Right ventricle myocardium inferior (tissue), 1 donor: ENCODE data around the gene EGFLAM. TPM values are rescaled to one million over a fixed set of nuclear protein-coding genes. Genes with fewer than 3 reads are reported as not detected.
A peak's percentile ranks its signal among the peaks of the same experiment; 100 is the strongest.

Experiments used
- ATAC-seq: fragments of 200-7000 bp; cut with Tn5 transposase; one replicate; pipeline ENCODE4 v1.9.1; 2020; ENCODE audit warnings: mild to moderate bottlenecking, moderate library complexity
- DNase-seq: peaks from one replicate; pipeline ENCODE4 v3.0.0; 2021; ENCODE audit errors: missing footprints
- intact Hi-C: fragments of 100-400 bp; cut with DNase I; formaldehyde crosslinking; loops from one replicate; pipeline ENCODE4 v1.11.0; 2022
- total RNA-seq: library from RNA; stranded (reverse); fragmentation: NEBNext Ultra II Directional; extraction: Animal tissue kit (Norgen Biotek cat#: 25700); gene quantifications from one replicate; pipeline ENCODE4 v1.2.1, GENCODE V29; 2021
- donor health status: DM: no; HTN: yes; CAD: no; lungs with severe emphysema.

EGFLAM gene
- total RNA-seq, 1 donor from 2014 or later: 8.8 TPM

DNA sequence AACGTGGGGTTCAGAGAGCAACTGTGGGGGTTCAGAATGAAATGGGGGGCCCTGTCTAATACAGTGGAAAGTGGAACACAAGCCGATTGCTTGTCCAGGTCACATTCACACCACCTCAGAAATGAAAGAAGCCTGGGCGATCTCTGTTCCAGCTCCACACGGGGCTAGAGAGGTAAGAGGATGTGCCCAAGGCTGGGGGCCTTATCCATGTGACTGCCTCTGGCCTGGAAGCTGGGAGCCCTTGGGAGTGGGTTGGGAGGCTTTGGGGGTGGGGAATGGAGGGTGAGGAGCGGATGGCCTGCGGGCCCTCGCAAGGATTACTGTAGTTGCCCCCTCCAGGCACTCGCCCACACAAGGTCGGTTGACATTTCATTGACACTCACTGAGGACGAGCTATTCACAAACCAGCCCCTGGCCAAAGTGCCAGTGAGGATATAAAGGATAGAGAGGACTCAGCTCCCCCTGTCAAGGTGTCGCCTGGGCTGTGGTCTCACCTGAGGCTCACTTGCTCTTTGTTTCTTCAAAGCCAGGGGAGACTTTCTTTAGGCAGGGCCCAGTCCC lies 211.4 kb downstream of the EGFLAM start:
- no peak for DNase-seq
- ATAC-seq: no peak
- intact Hi-C loops: no loop called here

DNA sequence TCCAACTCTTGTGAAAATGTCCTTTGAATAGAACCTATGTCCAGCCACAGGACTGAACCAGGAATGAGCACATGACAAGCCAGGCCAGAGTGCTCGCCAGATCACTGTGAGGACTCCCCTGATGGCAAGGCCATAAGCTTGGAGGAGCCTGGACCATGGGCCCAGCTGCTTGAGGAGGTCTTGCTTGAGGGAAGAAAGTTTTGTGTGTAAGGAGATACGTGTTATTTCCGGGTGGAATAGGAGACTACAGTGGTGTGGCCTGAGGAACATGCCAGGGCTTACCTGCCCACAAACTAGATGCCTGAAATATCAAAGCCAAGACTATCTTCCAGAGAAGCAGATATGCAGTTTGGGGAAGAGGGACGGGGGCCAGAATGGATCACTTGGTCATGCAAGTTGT lies 213.3 kb downstream of the EGFLAM start:
- DNase-seq (no peak), ATAC-seq (no peak)
- intact Hi-C loops: no loop called here

DNA sequence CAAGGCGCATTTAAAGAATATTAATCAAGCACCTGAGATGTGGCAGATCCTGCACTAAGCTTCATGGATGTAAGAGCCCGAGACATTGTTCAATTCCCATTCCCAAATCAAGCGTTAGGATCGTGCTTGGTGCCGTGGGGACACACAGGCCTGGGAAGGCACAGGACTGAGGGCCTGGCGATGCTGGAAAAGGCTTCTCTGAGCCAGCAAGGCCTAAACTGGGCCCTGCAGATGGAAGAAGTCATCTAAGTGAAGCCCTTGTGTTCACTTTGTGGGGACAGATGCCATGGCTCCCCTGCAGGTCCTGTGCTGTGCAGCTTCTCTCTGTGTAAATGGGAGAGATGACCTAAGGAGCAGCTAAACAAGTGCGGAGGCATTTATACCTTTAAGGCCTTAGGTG lies 214.2 kb downstream of the EGFLAM start:
- ATAC-seq (no peak), DNase-seq (no peak)
- intact Hi-C loops: no loop called here

DNA sequence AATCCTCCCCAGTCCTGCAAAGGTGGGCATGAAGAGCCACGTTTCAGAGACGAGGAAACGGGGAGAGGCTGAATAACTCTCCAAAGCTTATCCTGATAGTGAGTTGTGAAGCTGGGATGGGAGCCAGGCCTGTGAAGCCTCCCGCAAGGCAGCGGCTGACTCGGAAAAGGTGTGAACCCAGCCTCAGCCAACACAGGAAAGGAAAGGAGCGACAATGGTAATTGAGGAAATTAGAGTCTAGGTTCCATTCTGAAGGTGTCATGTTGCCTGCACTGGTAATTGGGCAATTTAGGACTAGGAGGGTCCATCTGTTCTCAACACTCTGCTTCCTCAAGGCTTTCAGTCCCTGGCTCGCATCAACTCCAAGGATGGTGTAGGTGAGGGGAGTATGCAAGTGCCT lies 214.6 kb downstream of the EGFLAM start:
- intact Hi-C loops: no loop called here

DNA sequence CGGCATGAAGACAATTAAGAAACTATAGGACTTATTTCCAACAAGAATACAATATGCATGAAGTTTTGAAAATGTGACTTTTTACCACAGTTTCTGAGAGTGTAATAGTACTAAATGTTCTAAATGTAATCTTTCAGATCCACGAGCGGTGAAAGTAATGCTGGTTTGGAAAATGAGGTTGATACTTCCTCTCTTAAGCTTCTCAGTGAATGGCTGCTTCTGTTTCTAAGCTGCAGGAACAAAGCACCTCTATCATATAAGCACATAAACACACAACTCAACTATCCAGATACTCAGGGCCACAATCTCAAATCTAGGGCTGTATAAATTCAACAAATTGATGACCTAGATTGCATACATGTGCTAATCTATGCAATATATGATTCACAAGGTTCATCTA lies 219.8 kb downstream of the EGFLAM start:
- intact Hi-C loops: no loop called here
- DNase-seq (no peak), ATAC-seq (no peak)

More for the DNA sequence above, 214.6 kb downstream of the EGFLAM start:
- ATAC-seq (no peak), DNase-seq (no peak)

DNA sequence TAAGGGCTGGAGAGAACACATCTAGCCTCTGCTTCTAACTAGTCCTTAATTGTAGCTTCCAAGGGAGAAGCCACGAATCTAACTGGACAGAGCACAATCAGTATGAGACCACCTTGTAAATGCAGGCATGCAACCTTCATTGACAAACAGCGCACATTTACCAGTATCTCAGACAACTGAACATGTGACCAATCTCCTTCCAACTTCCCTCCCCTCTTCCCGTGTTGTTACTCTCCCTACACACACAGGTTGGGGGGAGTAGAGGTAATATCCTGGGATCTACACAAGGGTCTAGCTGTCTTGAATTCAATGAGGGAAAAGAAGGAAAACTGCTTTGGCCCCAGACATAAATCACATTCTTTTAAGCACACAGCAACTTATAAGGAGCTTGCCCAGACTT lies 220.5 kb downstream of the EGFLAM start:
- DNase-seq (no peak), ATAC-seq (no peak)
- intact Hi-C loops: no loop called here

DNA sequence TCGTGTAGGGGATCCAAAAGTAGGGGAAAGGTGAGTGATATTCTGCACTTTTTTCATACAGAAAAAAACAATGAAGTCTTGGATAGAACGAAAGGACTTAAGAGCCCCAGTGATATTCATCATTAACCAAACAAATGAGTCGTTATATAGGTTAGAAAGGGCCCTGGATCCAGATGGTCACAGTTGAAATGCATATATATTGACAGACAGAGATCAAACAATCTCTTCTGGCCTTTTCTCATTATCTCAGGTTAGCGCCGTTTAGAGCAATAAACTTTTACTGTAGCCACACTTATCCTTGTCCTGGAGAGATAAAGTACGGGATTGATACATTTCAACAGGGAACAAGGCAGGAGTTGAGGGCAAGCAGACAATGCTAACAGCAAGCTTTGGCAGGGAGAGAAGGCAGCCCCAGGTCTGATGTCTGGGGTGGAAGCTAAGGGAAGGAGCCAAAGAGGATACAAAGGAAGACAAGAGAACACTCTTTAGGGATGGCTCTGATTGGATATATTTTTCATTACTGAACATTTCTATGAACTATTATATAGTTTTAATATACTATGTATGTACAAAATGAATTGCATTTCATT lies 221.1 kb downstream of the EGFLAM start:
- DNase-seq: no peak
- peak; percentile 37 for ATAC-seq
- intact Hi-C loops: no loop called here

DNA sequence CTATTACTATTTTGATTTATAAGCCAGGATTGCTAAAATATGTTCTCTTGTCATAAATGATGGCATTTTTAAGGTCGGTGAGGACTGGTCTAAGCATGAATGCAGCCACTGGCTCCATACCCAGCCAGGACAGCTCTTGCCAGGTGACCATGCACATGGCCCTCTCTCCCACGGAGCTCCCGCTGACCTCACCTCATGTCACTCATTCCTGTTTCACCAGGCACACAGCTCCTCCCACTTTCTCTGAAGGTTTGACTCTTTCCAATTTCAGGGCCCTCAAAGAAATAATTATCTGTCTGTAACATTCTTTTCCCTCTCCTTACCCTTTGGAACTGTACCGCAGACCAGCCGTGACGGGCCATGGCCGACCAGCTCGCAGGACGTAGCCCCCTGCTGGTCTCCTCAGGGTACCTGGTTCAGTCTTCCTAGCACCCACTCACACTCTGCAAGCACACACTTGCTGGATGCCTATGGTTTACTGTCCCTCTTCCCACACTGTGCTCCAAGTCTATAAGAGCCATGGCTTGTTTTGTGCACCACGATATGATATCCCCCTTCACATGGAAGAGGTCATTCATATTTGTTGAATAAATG lies 225.5 kb downstream of the EGFLAM start:
- DNase-seq (no peak), ATAC-seq (no peak)
- intact Hi-C loops: no loop called here

DNA sequence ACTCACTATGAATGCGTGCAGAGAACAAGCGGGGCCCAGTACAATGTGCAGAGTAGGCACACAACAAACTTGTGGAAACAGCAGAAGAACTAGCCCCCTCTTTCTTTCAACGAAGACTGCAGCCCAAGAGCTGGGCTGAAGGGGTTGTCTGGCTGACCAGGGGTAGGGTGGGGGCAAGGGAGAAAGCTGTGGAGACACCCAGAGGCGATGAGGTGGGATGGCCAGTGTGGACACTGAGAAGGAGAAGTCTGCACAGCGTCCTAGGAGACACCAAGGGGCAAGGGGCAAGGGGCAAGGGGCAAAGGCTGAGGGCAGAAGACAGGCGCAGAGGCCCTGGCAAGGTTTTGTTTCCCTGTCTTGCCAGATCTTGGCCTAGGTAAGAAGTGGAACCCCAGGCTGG lies 235.8 kb downstream of the EGFLAM start:
- DNase-seq (no peak), ATAC-seq (no peak)
- intact Hi-C loops: loop anchor here (10.0 kb wide), 1 partner anchor 461 kb away; no protein-coding TSS in a partner anchor

DNA sequence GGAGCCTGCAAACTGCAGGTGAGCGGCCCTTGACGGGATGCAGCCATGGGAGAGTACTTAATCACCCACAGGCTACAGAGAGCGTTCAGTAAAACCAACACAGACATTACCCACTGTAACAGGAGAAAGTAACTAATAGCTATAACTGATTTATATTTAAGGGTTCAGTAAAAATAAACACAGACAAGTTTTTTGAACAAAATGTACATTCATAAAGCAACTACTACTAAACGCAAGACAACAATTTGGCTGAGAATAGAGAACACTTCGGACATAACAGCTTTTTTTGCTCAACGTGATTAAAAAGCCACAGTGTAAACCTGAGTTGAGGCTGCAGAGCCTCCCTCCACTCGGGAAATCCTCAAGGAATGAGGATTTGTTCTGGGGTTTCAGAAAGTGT lies 236.4 kb downstream of the EGFLAM start:
- DNase-seq (no peak), ATAC-seq (no peak)
- intact Hi-C loops: loop anchor here (10.0 kb wide), 1 partner anchor 460 kb away; no protein-coding TSS in a partner anchor

DNA sequence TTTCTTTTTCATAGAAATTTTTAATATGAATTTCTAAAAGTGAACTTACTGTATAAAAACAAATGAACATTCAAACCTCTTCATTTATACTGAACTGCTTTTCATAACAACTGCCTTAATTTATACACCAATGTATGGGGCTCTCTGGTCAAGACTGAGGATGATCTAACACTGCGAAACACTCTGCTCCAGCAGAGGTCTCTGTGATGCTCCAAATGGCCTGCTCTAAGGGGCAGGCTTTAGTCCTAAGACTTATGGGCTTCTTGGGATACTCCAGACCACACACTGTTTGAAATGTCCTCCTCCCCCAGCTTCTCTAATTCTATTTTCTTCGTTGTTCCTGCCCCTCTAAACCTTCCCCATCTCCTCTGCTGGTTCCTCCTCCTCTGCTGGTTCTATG lies 239.6 kb downstream of the EGFLAM start:
- no peak for DNase-seq
- intact Hi-C loops: loop anchor here (10.0 kb wide), 1 partner anchor 457 kb away; no protein-coding TSS in a partner anchor
- no peak for ATAC-seq

DNA sequence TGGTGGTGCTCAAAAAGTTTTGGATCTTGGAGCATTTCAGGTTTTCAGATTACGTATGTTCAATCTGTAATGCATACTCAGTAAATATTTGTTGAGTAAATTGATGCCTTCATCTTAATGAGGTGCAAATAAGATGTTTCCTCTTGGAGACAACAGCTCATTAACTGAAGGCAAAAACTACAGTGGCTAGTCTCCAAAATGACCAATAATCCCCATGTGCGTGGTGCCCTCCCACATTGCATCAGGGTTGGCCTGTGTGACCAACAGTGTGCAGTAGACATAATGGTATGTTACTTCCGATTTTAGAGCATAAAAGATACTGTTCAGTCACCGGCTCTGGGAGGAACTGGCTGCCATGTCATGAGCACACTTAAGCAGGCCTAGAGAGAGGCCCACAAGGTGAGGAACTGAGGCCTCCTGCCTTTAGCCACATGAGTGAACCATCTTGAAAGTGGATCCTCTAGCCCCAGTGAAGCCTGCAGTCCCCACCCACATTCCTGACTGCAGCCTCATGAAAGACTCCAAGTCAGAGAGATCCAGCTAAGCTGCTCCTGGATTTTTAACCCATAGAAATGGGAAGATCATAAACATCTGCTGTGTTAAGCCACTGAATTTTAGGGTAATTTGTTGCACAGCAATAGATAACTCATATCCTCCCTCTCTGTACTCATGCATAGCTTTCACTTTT lies 242.4 kb downstream of the EGFLAM start:
- ATAC-seq (no peak), DNase-seq (no peak)
- intact Hi-C loops: no loop called here

DNA sequence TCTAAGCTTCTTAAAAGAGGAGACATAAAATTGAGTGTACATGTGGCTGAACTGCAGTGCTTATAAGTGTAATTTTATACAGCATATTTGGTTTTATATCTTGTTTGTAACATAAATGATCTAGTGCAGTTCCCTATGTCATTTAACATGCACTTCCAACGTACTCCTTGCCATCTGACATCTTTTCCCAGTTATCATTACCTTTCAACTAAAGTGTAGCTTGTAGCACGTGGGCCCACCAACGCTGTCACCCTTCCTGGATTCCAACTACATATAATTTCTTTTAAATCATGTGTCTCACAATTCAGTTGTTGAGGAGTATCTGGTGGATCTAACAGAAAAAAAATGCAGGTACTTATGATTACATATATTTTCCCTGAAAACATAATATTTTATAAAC lies 247.9 kb downstream of the EGFLAM start:
- DNase-seq: no peak
- intact Hi-C loops: no loop called here

DNA sequence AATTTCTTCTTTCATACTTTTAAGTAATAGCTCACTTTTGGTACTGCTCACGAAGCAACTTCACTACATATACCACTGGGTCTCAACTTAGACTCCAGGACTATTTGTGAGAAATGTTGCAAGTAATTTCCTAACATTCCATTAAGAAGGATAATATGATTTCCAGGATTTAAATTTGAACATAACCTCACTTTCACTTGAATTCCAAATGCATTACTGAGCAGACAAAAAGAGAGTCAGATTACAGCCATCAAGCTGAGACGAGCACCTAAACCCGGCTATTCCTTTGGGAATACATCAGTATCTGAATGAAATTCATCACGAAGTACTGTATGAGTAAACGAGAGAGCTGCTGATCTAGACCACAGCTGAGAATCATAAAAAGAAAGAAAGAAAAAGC lies 250.8 kb downstream of the EGFLAM start:
- ATAC-seq (no peak), DNase-seq (no peak)
- intact Hi-C loops: no loop called here

More for the DNA sequence above, 247.9 kb downstream of the EGFLAM start:
- no peak for ATAC-seq
